Measurements from ENCODE around the gene CCNH.
A peak's percentile ranks its signal among the peaks of the same experiment; 100 is the strongest.

CCNH gene

DNA sequence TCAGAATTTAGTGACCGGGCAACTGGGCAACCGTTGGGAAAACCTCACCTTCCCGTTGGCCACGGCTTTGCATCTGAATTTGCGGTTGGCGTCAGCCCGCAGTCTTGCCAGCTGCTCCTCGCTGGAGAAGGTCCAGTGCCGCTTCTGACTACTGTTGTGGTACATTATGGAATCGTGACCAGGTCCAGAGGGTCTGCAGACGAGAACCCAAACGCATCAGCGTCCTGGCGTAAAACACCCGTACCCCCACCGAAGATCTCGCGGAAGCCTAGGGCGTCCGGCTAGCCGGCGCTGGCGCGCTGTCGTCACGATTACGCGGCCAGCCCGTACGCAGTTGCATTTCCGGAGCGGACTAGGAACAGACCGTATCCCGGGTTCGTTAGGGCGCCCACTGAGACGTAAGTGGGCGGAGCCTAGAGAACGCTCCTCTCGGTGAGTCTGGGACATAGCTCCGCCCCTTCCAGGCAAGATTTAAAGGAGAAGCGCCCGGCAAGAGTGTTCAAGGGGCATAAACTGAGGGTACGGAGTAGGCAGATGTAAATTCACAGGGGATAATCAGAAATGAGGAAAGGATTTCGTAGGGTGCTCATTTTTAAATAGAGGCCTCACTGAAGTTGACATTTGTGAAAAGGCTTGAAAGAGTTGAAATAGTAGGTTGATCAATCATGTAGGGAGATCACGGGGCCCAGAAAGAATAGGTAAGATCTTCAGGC, at the start of gene CCNH:
CCNH (minus strand) TSS at position 301 of the 713 bp plus-strand sequence; CDS start at position 165, 136 bp downstream.
- DNase-seq (ENCODE audit: low read depth) = peak; percentile 97

DNA sequence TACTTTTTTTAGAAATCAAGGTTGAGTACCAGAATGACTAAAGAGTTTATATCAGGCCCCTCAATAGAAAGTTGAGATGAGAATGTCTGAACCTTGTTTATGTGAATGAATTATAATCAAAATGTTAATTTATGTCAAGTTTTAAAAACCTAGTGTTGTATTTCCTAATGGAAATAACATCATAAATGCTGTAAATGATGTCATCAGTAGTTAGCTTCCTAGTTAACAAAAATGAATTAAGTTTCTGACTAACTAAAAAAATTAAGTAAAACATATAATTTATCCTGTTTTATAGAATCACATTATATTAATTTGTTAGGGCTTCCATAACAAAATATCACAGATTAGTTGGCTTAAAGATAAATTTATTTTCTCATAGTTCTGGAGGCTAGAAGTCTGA, 45.0 kb upstream of the CCNH start:
- DNase-seq (ENCODE audit: low read depth) = no peak

DNA sequence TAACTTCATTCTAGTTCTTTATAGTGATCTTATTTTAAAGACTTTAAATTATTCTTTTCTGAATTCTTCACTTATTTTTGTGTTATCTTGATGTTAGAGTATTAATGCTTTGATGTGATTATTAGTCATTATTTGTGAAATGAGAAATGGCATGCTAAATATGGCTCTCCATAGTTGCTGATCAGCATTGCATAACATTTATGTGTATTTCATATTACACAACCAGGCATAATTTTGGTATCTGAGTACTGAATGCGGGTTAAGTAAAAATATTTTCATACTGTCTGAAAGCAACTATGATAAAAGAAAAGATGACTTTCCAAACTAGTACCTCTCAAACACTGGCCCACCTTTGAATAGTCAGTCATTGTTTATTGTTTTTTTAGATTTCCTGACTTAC, 41.1 kb upstream of the CCNH start:
- no peak for DNase-seq (ENCODE audit: low read depth)

DNA sequence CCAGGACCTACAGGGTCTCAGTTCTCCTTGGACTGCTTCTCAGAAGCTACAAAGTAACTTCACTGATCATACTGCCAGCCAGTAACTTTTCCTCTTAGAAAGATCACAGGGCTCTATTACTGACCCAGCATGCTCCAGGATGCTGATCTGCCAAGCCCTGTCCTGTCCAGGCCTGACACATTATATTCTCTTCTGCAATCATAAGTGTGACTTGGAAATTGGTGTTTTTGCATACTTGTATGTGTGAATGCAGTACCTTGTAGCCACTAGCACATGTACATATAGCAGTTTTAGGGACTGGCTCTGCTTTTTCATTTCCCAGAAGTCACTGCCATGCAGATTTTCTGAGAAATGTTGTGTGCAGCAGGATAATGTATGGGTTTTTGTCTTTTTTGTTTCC, 40.1 kb upstream of the CCNH start:
- no peak for DNase-seq (ENCODE audit: low read depth)

DNA sequence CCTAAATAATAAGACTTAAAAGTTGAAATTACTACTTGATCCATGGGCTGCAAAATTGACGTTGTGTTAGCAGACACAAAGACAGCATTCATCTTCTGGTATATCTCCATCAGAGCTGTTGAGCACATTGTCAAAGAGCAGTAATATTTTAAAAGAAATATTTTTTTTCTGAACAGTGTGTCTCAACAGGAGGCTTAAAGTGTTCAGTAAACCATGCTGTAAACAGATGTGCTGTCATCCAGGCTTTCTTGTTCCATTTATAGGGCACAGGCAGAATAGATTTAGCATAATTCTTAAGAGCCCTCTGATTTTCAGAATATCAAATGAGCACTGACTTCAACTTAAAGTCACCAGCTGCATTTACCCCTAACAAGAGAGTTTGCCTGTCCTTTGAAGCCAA, 29.7 kb upstream of the CCNH start:
- DNase-seq (ENCODE audit: low read depth) = no peak

DNA sequence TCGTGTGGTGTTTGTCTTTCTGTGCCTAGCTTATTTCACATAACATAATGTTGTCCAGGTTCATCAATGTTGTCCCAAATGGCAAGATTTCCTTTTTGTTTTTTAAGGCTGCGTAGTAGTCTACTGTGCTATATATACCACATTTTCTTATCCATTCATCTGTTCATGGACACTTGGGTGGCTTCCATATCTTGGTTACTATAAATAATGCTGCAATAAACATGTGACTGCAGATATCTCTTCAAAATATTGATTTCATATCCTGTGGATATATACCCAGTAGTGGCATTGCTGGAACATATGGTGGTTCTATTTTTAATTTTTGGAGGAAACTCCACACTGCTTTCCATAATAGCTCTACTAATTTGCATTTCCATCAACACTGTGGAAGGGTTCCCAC, 25.5 kb upstream of the CCNH start:
- no peak for DNase-seq (ENCODE audit: low read depth)

DNA sequence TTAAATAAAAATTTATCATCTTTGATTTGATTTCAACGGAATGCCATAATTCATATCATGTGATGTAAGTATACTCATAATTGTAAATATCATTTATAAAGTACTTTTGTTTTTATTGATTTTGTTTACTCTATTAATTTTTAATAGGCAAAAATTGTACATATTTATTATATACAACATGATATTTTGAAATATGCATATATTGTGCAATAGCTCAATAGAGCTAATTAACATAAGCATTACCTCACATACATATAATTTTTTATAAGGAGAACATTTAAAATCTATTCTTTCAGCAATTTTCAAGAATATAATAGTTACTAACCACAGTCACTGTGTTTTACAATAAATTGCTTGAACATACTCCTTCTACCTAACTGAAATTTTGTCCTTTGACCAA, 25.0 kb upstream of the CCNH start:
- no peak for DNase-seq (ENCODE audit: low read depth)

DNA sequence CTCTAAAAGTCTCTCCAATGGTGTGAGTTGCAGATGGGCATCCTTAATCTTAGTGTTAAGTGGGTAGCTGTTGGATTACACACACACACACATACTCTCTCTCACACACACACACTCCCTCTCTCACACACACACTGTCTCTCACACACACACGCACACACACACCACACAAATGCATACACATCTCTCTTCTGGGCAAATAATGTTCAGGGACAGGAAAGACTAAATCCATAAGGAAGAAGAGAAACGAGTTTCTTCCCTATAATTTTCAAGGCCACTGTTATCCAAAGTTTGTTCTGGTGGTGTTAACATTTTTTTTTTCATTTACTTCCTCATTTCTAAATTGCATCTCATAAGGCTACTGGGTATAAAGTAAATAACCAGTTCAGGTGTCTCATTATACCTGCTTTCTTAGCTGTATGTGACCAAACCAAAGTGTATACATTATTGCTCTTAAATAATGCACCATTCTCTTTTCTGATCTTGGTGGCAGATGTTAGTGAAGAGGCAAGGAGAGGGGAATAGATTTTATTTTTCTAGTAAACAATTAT, 22.5 kb upstream of the CCNH start:
- no peak for DNase-seq (ENCODE audit: low read depth)

DNA sequence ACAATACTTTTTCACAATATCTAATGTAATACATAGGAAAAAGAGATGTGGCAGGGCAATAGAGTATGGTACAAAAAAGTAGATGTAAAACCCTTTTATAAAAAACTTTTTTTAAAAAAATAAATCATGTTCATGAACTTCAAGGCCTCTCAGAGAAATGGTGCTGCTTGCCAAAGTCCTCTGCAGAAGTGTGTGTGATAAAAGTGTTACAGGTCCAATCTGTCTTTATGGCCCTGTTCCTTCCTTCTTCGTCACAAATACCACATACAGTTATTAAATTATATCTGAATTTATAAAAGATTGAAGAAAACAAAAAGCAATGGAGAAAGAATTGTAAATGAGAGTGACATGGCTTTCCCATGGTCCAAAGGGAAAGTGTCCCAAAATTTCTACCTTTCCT, 21.7 kb upstream of the CCNH start:
- no peak for DNase-seq (ENCODE audit: low read depth)

DNA sequence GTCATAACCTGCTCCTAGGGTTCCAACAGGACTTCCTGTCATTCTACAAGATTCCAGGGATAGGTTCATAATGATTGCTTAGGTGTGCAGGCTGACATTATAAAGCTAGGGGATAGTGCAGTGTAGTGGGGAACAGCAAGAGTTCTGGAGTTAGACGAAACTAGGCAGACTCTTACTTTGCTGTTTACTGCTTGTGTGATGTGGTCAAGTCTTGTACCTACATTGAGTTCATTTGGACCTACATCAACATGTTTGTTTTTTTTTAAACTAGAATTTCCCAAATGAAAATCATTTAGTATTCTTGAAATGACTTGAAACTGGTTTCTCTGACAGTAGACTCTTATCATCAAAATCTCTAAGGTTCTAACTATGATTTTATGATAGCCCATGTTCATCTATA, 21.2 kb upstream of the CCNH start:
- DNase-seq (ENCODE audit: low read depth) = no peak

DNA sequence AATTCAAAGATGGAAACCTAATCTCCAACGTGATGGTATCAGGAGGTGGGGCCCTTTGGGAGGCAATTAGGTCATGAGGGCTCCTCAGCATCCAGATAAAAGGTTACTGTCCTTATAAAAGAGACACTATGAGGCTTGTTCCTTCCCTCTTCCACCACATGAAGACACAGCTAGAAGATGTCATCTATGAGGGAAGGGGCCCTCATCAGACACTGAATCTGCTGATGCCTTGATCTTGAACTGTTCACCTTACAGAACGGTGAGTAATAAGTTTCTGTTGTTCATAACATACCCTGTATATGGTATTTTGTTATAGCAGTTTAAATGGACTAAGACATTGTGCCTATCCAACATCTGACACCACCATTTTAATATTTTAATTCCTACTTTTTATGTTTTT, 19.7 kb upstream of the CCNH start:
- DNase-seq (ENCODE audit: low read depth) = no peak

DNA sequence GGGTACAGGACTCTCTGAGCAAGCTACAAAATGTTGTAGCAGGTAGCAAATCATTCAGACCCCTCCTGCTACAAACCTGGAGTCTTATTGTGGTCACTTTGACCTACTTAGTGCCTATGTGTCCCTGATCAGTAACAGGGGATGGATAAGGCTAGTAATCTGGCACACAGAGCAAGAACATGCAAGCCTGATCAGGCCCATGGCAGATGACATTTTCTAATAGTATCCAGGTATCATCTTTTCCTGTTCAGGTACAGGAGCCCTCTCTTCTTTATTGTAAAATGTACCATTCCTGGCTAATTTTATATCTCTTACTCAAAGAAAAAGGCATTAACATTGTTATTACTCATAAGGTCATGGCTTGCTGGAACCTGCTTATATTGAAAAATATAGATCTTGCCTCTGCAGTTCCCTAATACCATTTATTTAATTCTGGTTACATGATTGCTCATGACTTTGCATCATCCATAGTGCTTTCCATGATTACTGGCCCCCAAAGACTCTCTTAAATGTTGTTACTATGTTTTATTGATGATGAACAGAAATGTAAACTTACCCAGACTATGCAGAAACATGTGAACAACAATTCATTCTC, 18.2 kb upstream of the CCNH start:
- no peak for DNase-seq (ENCODE audit: low read depth)

DNA sequence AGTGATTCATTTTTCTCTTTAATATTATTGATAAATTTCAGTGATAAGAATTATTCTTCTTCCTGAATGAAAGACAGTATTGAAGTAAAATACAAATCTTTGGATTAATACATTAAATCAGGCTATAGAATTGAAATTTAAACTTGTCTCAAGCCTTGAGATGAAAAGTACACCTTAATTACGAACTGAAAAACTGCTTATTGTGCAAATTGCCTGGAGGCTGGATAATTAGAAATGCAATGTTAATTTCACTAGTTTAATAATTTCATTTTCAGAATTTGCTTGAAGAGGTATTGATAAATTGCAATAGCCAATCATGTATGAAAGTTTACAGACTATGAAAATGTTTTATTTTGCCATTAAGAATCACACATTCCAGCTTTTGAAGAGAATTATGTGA, 11.0 kb upstream of the CCNH start:
- DNase-seq (ENCODE audit: low read depth) = no peak

DNA sequence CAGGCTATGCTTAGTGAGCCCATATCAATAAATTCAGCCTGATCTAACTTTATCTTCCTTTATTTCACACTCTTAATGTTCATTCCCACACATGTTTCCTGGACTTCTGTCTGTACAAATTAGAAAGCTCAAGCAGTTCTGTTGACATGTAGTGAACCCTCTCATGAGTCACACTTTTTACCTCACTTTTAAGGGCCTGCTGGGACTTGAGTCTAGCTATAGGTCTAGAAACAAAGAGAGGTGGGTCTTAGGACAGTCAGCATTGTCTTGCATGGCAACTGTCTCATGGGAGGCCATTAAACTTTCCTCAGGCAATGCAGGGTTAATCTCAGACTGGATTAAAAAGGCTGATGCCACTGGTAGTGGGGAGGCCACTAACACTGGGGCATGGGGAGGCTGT, 8.6 kb upstream of the CCNH start:
- DNase-seq (ENCODE audit: low read depth) = no peak

DNA sequence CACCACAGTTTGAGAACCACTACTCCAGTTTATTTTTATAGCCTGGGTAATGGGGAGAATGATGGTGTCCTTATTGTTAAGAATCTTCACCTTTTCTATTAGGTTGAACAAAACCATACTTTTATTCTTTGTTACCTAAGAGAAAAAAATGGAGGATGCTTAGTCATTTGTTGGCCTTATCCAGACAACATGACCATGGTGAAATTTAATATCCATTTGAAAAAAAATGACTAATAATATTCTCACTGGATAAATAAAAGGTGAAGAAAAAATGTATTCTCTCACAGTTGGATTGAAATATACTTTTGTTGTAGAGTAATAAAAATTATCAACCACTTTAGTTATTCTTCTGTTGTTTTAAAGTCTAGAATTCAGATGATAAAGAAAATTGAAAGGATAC, 5.8 kb upstream of the CCNH start:
- no peak for DNase-seq (ENCODE audit: low read depth)

DNA sequence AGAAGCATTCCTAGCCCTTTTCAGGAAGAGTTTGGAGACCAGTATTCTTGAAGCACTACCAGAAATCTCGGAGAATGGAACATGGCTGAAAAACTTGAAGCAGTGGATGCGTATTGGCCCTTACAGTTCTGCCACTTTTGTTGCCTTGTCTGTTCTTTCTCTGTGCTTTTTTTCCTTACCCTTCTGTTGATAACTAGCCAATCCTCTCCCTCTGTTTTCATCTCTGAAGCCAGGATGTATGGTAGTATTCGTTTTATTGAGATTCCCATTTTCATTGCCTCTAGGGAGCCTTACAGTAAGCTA, 564 bp upstream of the CCNH start:
- no peak for DNase-seq (ENCODE audit: low read depth)

DNA sequence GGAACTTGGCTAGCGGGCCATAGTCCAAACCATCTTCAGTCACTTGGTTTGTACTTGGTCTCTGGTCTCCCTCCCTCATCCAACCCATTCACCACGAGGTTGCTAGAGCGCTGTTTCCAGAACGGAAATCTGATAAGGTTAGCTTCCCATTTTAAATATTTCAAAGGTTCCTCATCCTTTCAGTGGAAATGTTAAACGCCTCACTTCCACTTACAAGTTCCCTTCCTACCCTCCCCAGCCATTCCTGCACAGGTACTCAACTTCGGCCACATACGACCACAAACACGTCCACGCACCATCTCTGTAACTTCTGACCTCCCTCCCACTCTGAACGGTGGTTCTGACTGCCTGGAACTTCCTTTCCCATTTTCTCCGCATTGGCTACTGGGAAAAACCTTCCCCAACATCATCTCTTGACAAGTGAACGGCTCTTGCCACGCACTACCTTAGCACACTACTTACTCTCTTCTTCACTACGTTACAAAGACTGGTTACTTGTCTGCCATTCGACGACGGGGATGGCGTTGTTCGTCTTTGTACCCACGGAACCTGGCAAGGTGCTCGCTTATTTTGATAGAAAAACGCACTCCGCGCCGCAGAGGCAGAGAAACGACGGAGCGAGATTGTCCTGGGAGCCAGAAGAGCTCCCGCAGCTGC, 629 bp downstream of the CCNH start:
- DNase-seq (ENCODE audit: low read depth) = no peak

DNA sequence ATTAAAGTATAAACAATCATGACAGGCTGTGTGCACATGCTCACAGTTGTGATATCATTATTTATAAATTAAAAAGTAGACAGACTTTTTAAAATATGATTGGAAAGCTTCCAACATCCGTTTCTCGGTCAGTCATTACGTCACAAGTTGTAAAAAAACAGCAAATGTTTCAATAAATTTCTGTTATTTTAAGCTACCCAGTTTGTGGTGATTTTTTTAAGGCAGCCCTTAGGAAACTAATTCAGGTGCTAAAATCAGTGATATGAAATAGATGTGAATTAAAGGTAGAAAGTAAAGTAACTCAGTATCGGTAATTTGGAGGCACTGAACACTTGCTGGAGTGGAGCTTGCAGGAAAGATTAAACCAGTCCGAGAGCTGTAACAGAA, 1.2 kb downstream of the CCNH start:
- DNase-seq (ENCODE audit: low read depth) = no peak

DNA sequence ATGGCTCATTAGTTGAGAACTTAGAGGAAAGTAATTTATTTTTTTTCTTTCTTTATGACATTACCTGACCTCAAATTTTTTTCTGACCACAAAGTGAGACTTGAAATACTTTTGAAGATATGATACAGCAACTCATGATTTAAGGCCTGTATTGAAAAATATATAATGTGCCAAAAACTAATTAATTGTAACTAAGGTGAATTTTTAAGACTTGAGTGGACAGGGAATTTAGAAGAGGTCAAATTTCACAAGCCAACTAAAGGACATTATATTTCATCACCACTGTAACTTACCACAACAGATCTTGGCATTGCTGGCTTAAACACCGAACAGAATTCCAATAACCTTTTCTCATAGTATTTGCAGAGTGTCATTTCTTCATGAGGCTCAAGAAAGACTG, 1.8 kb downstream of the CCNH start:
- DNase-seq (ENCODE audit: low read depth) = peak; percentile 35

DNA sequence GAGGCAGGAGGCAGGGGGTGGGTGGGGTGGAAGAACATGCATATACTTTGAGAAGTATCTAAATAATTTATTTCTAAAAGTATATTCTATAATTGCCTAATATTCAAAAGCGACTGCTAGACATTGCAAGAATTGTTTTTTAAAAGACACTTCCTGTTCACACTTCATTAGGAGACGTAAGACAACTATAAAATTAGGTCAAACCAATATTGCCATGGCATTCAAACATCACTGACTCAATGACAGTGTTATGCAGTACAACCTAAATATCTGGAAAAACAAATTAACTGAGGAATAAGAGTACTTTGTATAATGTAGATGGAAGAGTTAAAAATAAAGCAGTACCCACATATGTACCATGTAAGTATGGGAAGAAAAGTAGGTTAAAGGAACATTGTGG, 4.5 kb downstream of the CCNH start:
- DNase-seq (ENCODE audit: low read depth) = no peak

DNA sequence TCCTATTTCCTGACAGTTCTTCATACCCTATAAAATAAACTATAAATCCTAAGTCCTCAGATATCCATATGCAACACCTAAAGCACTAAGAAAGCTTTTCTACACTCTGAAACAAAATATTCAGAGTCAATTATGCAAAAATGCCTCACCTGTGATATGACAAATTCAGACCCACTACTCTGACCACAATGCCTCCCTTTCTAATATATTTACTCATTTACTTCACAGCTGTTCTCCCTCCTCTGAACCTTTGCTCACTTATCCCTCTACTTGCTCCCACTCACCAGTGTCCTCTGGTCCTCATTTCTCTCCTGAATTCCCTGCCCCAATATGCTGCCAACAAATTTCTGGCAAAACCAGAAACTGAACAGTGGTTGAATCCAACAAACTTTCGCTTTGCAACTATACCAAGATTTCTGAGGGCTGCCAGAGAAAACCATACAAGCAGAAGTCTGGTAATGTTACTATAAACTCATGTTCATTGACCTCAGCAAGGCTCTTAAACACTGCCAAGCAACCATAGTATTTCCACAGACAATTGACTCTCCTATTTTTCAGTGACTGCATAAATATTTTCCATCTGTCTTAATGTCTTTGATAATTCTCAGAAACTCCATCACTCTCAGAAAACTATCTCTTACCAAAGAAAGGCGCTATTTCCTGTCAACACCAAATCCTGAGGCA, 7.1 kb downstream of the CCNH start:
- no peak for DNase-seq (ENCODE audit: low read depth)

DNA sequence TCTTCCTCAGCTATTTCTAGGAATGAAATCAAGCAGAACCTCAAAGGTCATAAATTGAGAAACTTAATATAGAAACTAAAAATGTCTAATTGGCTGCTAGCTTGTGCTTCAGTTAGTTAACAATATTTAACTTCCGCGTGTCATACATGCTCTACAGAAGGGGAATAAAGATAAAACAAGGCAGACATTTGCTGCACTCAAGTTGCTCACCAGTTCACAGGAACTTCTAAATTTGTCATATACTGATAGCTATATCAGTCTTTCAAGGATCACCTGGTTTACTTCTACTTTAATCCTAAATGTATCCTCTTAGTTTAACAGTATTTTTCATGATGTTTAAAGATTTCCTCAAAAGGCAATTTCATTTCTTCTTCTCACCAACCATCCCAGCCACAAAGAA, 8.4 kb downstream of the CCNH start:
- no peak for DNase-seq (ENCODE audit: low read depth)

DNA sequence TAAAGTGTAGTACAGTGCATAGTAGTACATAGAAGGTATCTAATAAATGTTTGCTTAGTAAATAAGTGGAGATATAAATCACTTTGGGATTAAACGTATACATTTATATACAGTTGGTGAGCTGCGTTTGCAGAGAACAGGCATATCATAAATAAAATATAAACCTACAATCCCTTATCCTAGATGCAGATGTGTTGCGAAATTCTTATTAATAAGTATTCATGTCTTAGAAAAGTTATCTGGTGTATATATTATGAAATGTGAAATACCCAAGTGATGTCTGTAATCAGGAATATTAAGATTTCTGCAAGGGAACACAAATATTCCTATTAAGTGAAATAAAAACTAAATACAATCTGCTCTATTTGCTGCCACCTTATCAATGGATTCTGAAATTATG, 8.8 kb downstream of the CCNH start:
- DNase-seq (ENCODE audit: low read depth) = no peak
